Skeletal muscle tissue (tissue), 4 donors: ENCODE measurements around the gene GRB14. TPM values are rescaled to one million over a fixed set of nuclear protein-coding genes. Genes with fewer than 3 reads are reported as not detected.

Experiments used
- H3K27ac ChIP-seq: one replicate; pipeline ENCODE4 v1.7.0; 2013; ENCODE audit warnings: mild to moderate bottlenecking, low read depth, low read length, inconsistent platforms
- H3K27me3 ChIP-seq, 3 donors: one replicate each; pipeline ENCODE4 v1.7.0; 2013; ENCODE audit warnings: low read length in 3 of 3; ENCODE audit not compliant: control insufficient read depth in 3 of 3, insufficient read depth in 3 of 3
- H3K36me3 ChIP-seq, 3 donors: one replicate each; pipeline ENCODE4 v1.7.0; 2013; ENCODE audit warnings: low read length in 3 of 3; ENCODE audit not compliant: control insufficient read depth in 3 of 3, insufficient read depth in 3 of 3
- H3K4me1 ChIP-seq, 3 donors: one replicate each; pipeline ENCODE4 v1.7.0; 2013; ENCODE audit warnings: low read length in 3 of 3, mild to moderate bottlenecking in 3 of 3; ENCODE audit not compliant: control insufficient read depth in 3 of 3, insufficient read depth in 3 of 3
- H3K4me3 ChIP-seq, 3 donors: one replicate each; pipeline ENCODE4 v1.7.0; 2013; ENCODE audit warnings: low read length in 3 of 3
- H3K9ac ChIP-seq, 3 donors: one replicate each; pipeline ENCODE4 v1.7.0; 2013; ENCODE audit warnings: low read length in 3 of 3, mild to moderate bottlenecking in 3 of 3, moderate library complexity in 2 of 3, low read depth in 1 of 3
- H3K9me3 ChIP-seq, 3 donors: one replicate each; pipeline ENCODE4 v1.7.0; 2013; ENCODE audit warnings: low read length in 3 of 3; ENCODE audit not compliant: control insufficient read depth in 3 of 3
- total RNA-seq: library from RNA; depleted of rRNA; stranded (reverse); fragments of >200 nt; gene quantifications from one replicate; pipeline ENCODE4 v1.2.3, GENCODE V29; 2014
- donor health status: Osteomylitis.

The GRB14 gene
- total RNA-seq, 1 donor from 2014 or later, result 5.7 TPM

GRCh38 chr2:164511738-164512137 is 109.5 kb downstream of the GRB14 start:
- Histone ChIP-seq H3K9ac (no peak overlapping the region), H3K4me1 (peaks cover 0 to 7% (median 0%) of the 10 kb centered on the region in 3 donors), H3K9me3 (peaks cover 0 to 3% (median 0%) of the 10 kb centered on the region in 3 donors), H3K27ac (no peak overlapping the region), H3K36me3 (no peaks in the 10 kb centered on the region), H3K27me3 (no peaks in the 10 kb centered on the region), H3K4me3 (no peak overlapping the region)

- H3K27me3 ChIP-seq, result no peaks in the 10 kb centered on the region
- H3K27ac ChIP-seq, result no peak overlapping the region
- no peak overlapping the region for H3K4me3 ChIP-seq
- H3K9ac ChIP-seq, result no peak overlapping the region
- no peaks in the 10 kb centered on the region for H3K9me3 ChIP-seq
- H3K4me1 ChIP-seq, result peaks cover 0 to 7% (median 0%) of the 10 kb centered on the region in 3 donors
- no peaks in the 10 kb centered on the region for H3K36me3 ChIP-seq
Measured at GRCh38 chr2:164510895-164511294, 110.4 kb downstream of the GRB14 start.

GRCh38 chr2:164509137-164509877 is 112.0 kb downstream of the GRB14 start:
- no peak overlapping the region for H3K9ac ChIP-seq
- H3K27me3 ChIP-seq, result no peaks in the 10 kb centered on the region
- no peak overlapping the region for H3K4me3 ChIP-seq
- H3K27ac ChIP-seq, result no peak overlapping the region
- H3K9me3 ChIP-seq, result no peaks in the 10 kb centered on the region
- no peaks in the 10 kb centered on the region for H3K36me3 ChIP-seq
- H3K4me1 ChIP-seq, result peaks cover 0 to 7% (median 0%) of the 10 kb centered on the region in 3 donors

- Histone ChIP-seq H3K36me3 (no peaks in the 10 kb centered on the region), H3K9ac (no peak overlapping the region), H3K9me3 (no peaks in the 10 kb centered on the region), H3K4me3 (no peak overlapping the region), H3K27ac (no peak overlapping the region), H3K27me3 (no peaks in the 10 kb centered on the region), H3K4me1 (no peaks in the 10 kb centered on the region)
Measured at GRCh38 chr2:164504253-164504652, 117.0 kb downstream of the GRB14 start.

GRCh38 chr2:164498836-164499235 is 122.4 kb downstream of the GRB14 start:
- no peaks in the 10 kb centered on the region for H3K27me3 ChIP-seq
- H3K4me3 ChIP-seq, result no peak overlapping the region
- H3K27ac ChIP-seq, result no peak overlapping the region
- H3K9ac ChIP-seq, result no peak overlapping the region
- H3K36me3 ChIP-seq, result no peaks in the 10 kb centered on the region
- H3K9me3 ChIP-seq, result no peaks in the 10 kb centered on the region
- H3K4me1 ChIP-seq, result no peaks in the 10 kb centered on the region

GRCh38 chr2:164496881-164497280 is 124.4 kb downstream of the GRB14 start:
- no peaks in the 10 kb centered on the region for H3K4me1 ChIP-seq
- no peak overlapping the region for H3K4me3 ChIP-seq
- H3K27me3 ChIP-seq, result no peaks in the 10 kb centered on the region
- H3K27ac ChIP-seq, result no peak overlapping the region
- no peaks in the 10 kb centered on the region for H3K36me3 ChIP-seq
- H3K9ac ChIP-seq, result no peak overlapping the region
- no peaks in the 10 kb centered on the region for H3K9me3 ChIP-seq

GRCh38 chr2:164496421-164496820 is 124.9 kb downstream of the GRB14 start:
- H3K9ac ChIP-seq, result no peak overlapping the region
- H3K9me3 ChIP-seq, result no peaks in the 10 kb centered on the region
- no peaks in the 10 kb centered on the region for H3K4me1 ChIP-seq
- H3K27ac ChIP-seq, result no peak overlapping the region
- H3K27me3 ChIP-seq, result no peaks in the 10 kb centered on the region
- H3K36me3 ChIP-seq, result no peaks in the 10 kb centered on the region
- H3K4me3 ChIP-seq, result no peak overlapping the region

GRCh38 chr2:164495491-164496223 is 125.6 kb downstream of the GRB14 start:
- Histone ChIP-seq H3K9ac (no peak overlapping the region), H3K27ac (no peak overlapping the region), H3K27me3 (no peaks in the 10 kb centered on the region), H3K4me3 (no peak overlapping the region), H3K9me3 (no peaks in the 10 kb centered on the region), H3K36me3 (no peaks in the 10 kb centered on the region), H3K4me1 (no peaks in the 10 kb centered on the region)

- no peaks in the 10 kb centered on the region for H3K4me1 ChIP-seq
Measured at GRCh38 chr2:164485541-164485940, 135.7 kb downstream of the GRB14 start.

GRCh38 chr2:164479460-164479859 is 141.8 kb downstream of the GRB14 start:
- Histone ChIP-seq H3K9me3 (no peaks in the 10 kb centered on the region), H3K27me3 (no peaks in the 10 kb centered on the region)

More at GRCh38 chr2:164485541-164485940, 135.7 kb downstream of the GRB14 start:
- no peaks in the 10 kb centered on the region for H3K36me3 ChIP-seq
- H3K27me3 ChIP-seq, result no peaks in the 10 kb centered on the region
- no peak overlapping the region for H3K4me3 ChIP-seq
- no peak overlapping the region for H3K27ac ChIP-seq
- H3K9me3 ChIP-seq, result no peaks in the 10 kb centered on the region
- no peak overlapping the region for H3K9ac ChIP-seq

More at GRCh38 chr2:164479460-164479859, 141.8 kb downstream of the GRB14 start:
- Histone ChIP-seq H3K4me3 (no peak overlapping the region), H3K9ac (no peak overlapping the region), H3K36me3 (no peaks in the 10 kb centered on the region), H3K4me1 (no peaks in the 10 kb centered on the region), H3K27ac (no peak overlapping the region)
